HepG2 (cell line): ENCODE results near the gene FDPS. TPM values are rescaled to one million over a fixed set of nuclear protein-coding genes. Genes with fewer than 3 reads are reported as not detected.
A peak's percentile ranks its signal among the peaks of the same experiment; 100 is the strongest.

ENCODE experiments used
- DNMT1 ChIP-seq: sonication (generic); formaldehyde crosslinking; IDR thresholded peaks from 2 replicates; pipeline ENCODE4 v1.5.1; 2020; ENCODE audit warnings: mild to moderate bottlenecking, missing genetic modification reagents
- ETV5 ChIP-seq: IDR thresholded peaks from 2 replicates; pipeline ENCODE4 v1.6.1; 2018; ENCODE audit warnings: missing biosample characterization, missing genetic modification reagents, inconsistent platforms, borderline replicate concordance
- FOXP1 ChIP-seq, 2 experiments: fragments of 450-650 bp in 1 of 2; IDR thresholded peaks; 2 replicates each; pipeline ENCODE4 v1.6.1; 2017 to 2018; ENCODE audit warnings: antibody characterized with exemption in 1 of 2
- HIC2 ChIP-seq: sonication (generic); formaldehyde crosslinking; IDR thresholded peaks from 2 replicates; pipeline ENCODE4 v1.9.0; 2022; ENCODE audit warnings: low read depth, missing genetic modification reagents
- KLF12 ChIP-seq: sonication (generic); formaldehyde crosslinking; IDR thresholded peaks from 2 replicates; pipeline ENCODE4 v1.4.0; 2020; ENCODE audit warnings: missing genetic modification reagents, borderline replicate concordance
- MED1 ChIP-seq: sonication (generic); formaldehyde crosslinking; IDR thresholded peaks from 2 replicates; pipeline ENCODE4 v1.4.0; 2020; ENCODE audit warnings: missing genetic modification reagents
- MTF2 ChIP-seq: sonication (generic); formaldehyde crosslinking; IDR thresholded peaks from 2 replicates; pipeline ENCODE4 v1.5.0; 2020; ENCODE audit warnings: missing genetic modification reagents, borderline replicate concordance
- NR2F2 ChIP-seq: IDR thresholded peaks from 2 replicates; pipeline ENCODE4 v1.6.1; 2012; ENCODE audit warnings: low read depth, inconsistent platforms, borderline replicate concordance
- RCOR2 ChIP-seq: IDR thresholded peaks from 2 replicates; pipeline ENCODE4 v1.6.1; 2016; ENCODE audit warnings: missing biosample characterization, missing genetic modification reagents
- SAP130 ChIP-seq: IDR thresholded peaks from 2 replicates; pipeline ENCODE4 v1.6.1; 2016; ENCODE audit warnings: low read depth
- ZEB1 ChIP-seq: IDR thresholded peaks from 2 replicates; pipeline ENCODE4 v1.6.1; 2012; ENCODE audit warnings: mild to moderate bottlenecking, low read depth, inconsistent platforms; ENCODE audit not compliant: insufficient replicate concordance
- ZKSCAN5 ChIP-seq: sonication (generic); formaldehyde crosslinking; IDR thresholded peaks from 2 replicates; pipeline ENCODE4 v1.5.1; 2020; ENCODE audit warnings: mild to moderate bottlenecking, missing genetic modification reagents
- ZNF326 ChIP-seq: sonication (generic); formaldehyde crosslinking; IDR thresholded peaks from 2 replicates; pipeline ENCODE4 v1.4.0; 2020; ENCODE audit warnings: missing genetic modification reagents, borderline replicate concordance
- ZNF644 ChIP-seq: IDR thresholded peaks from 2 replicates; pipeline ENCODE4 v1.6.1; 2016; ENCODE audit warnings: low read depth
- ZNF710 ChIP-seq: sonication (generic); formaldehyde crosslinking; IDR thresholded peaks from 2 replicates; pipeline ENCODE4 v1.5.0; 2020; ENCODE audit warnings: mild to moderate bottlenecking, missing genetic modification reagents, borderline replicate concordance
- ZNF839 ChIP-seq: sonication (generic); formaldehyde crosslinking; IDR thresholded peaks from 2 replicates; pipeline ENCODE4 v1.4.0; 2020; ENCODE audit warnings: missing genetic modification reagents, mild to moderate bottlenecking, borderline replicate concordance
- polyA plus RNA-seq, 8 experiments: library from polyadenylated mRNA; depleted of rRNA in 3 of 8; stranded (reverse) in 7 of 8; unstranded in 1 of 8; fragments of >200 nt; fragmentation: Illumina TruSeq in 4 of 8; extraction: Trizol in 4 of 8; gene quantifications; 2 replicates each; pipeline versions ENCODE4 v1.2.1 to v1.2.3, GENCODE V29; 2011 to 2016; ENCODE audit warnings: low read depth in 4 of 8, missing spikeins in 1 of 8, mixed read lengths in 1 of 8; ENCODE audit not compliant: insufficient read depth in 1 of 8
- total RNA-seq, 5 experiments: library from RNA; depleted of rRNA; stranded (reverse); fragments of >200 nt; fragmentation: Illumina TruSeq; extraction: Trizol; gene quantifications; 2 replicates each; pipeline ENCODE4 v1.2.3, GENCODE V29; 2016; ENCODE audit warnings: low read depth in 1 of 5
- TF ChIP-seq, protein P1 (sequence below), 2 experiments: sonication (generic) in 1 of 2; formaldehyde crosslinking in 1 of 2; IDR thresholded peaks; 2 replicates each; pipeline versions ENCODE4 v1.6.1 to v1.9.0; 2014 to 2022; ENCODE audit warnings: antibody characterized with exemption in 1 of 2, borderline replicate concordance in 1 of 2, inconsistent platforms in 1 of 2, low read depth in 1 of 2, missing genetic modification reagents in 1 of 2
- TF ChIP-seq, protein P2 (sequence below): sonication (generic); formaldehyde crosslinking; IDR thresholded peaks from 2 replicates; pipeline ENCODE4 v1.4.0; 2020; ENCODE audit warnings: mild to moderate bottlenecking, missing genetic modification reagents

FDPS gene
- total and polyA plus RNA-seq, 2 of the 13 experiments (the other 11 are each of a cell fraction or from before 2014, with no cell fraction given) = 264 to 519 TPM

GRCh38 chr1:155286544-155286943, 22.1 kb upstream of the FDPS start (continued):
- TF ChIP-seq, protein P1, sequence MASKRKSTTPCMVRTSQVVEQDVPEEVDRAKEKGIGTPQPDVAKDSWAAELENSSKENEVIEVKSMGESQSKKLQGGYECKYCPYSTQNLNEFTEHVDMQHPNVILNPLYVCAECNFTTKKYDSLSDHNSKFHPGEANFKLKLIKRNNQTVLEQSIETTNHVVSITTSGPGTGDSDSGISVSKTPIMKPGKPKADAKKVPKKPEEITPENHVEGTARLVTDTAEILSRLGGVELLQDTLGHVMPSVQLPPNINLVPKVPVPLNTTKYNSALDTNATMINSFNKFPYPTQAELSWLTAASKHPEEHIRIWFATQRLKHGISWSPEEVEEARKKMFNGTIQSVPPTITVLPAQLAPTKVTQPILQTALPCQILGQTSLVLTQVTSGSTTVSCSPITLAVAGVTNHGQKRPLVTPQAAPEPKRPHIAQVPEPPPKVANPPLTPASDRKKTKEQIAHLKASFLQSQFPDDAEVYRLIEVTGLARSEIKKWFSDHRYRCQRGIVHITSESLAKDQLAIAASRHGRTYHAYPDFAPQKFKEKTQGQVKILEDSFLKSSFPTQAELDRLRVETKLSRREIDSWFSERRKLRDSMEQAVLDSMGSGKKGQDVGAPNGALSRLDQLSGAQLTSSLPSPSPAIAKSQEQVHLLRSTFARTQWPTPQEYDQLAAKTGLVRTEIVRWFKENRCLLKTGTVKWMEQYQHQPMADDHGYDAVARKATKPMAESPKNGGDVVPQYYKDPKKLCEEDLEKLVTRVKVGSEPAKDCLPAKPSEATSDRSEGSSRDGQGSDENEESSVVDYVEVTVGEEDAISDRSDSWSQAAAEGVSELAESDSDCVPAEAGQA (IDR thresholded peaks at IDR 0.05; ENCODE audit: low read depth) = no peak
- TF ChIP-seq, protein P1 (CRISPR knock-in tag; IDR thresholded peaks at IDR 0.05; ENCODE audit: borderline replicate concordance) = no peak
- TF ChIP-seq ZKSCAN5 (CRISPR knock-in tag) = no peak
- peak; percentile 41; the same call in 1 of the 2 replicates for TF ChIP-seq MED1 (CRISPR knock-in tag)
- TF ChIP-seq ZNF839 = no peak
- no peak for TF ChIP-seq DNMT1 (CRISPR knock-in tag)
- TF ChIP-seq FOXP1 (IDR thresholded peaks at IDR 0.05) = no peak
- 0 out of 2 replicates have a peak, but pooled peaks have one; percentile 12 for TF ChIP-seq FOXP1 (CRISPR knock-in tag; IDR thresholded peaks at IDR 0.05)
- TF ChIP-seq HIC2 (CRISPR knock-in tag) = peak; percentile 32; the same call in 1 of the 2 replicates
- peak; percentile 48 for TF ChIP-seq SAP130 (CRISPR knock-in tag)
- TF ChIP-seq NR2F2 = peak; percentile 38; the same call in 1 of the 2 replicates
- no peak for TF ChIP-seq ZNF326
- TF ChIP-seq RCOR2 (CRISPR knock-in tag) = no peak
- TF ChIP-seq, protein P2, sequence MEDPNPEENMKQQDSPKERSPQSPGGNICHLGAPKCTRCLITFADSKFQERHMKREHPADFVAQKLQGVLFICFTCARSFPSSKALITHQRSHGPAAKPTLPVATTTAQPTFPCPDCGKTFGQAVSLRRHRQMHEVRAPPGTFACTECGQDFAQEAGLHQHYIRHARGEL = no peak
- TF ChIP-seq MTF2 (CRISPR knock-in tag) = no peak
- no peak for TF ChIP-seq ZNF644 (CRISPR knock-in tag)
- TF ChIP-seq ETV5 = no peak
- TF ChIP-seq ZNF710 (CRISPR knock-in tag) = no peak
- no peak for TF ChIP-seq ZEB1
- TF ChIP-seq KLF12 (CRISPR knock-in tag) = no peak
